ENCODE data around the gene RPS6KB2.

DNA sequence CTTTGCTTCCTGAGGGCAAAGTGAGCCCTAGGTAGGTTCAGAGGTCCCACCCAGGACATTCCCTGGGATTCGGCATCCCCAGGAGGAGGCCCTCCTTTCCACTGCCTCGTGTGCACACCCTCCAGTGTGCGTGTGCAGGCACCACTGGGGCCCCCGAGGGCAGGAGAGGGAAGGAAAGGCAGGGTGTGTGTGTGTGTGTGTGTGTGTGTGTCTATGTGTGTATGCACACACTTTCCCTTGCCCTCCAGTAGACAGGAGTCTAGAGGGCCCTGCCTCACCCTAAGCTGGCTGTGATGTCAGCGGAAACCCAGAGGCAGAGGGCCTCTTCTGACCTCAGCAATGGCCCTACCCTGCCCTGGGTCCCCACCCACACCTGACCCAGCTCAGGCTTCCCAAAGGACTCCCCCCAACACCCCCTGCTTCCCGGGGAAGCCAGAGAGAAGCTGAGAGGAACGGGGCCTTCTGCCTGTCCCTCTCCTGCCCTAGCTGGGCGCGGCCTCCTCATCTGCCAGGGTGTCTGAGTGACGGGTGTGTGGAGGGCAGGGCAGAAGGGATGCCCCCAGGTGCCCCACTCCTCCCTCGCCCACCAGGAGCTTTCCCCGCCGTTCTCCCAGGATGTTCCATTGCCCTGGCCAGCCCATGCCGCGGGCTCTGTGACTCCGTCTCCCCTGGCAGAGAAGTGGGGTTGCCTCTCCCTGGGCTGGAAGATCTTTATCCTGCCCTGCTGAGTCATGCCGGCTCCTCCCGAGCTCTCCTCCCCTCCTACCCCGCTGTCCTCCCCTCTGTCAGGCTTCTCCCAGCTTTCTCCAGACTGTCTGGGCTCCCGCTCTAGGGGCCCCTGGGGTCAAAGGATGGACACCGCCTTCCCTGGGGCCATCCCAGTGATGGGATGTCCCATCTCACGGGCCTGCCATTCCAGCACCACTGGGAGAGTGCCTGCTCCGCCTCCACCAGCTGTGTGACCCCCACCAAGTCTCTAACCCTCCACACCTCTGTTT lies 48.9 kb upstream of the RPS6KB2 start:
- TF ChIP-seq, protein P1, sequence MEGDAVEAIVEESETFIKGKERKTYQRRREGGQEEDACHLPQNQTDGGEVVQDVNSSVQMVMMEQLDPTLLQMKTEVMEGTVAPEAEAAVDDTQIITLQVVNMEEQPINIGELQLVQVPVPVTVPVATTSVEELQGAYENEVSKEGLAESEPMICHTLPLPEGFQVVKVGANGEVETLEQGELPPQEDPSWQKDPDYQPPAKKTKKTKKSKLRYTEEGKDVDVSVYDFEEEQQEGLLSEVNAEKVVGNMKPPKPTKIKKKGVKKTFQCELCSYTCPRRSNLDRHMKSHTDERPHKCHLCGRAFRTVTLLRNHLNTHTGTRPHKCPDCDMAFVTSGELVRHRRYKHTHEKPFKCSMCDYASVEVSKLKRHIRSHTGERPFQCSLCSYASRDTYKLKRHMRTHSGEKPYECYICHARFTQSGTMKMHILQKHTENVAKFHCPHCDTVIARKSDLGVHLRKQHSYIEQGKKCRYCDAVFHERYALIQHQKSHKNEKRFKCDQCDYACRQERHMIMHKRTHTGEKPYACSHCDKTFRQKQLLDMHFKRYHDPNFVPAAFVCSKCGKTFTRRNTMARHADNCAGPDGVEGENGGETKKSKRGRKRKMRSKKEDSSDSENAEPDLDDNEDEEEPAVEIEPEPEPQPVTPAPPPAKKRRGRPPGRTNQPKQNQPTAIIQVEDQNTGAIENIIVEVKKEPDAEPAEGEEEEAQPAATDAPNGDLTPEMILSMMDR (IDR thresholded peaks at IDR 0.05 in 2 of 3, conservative IDR thresholded peaks at IDR 0.05 in 1 of 3; ENCODE audit: control insufficient read depth in 2 of 3, extremely low read depth in 1 of 3, insufficient read depth in 1 of 3, low read depth in 3 of 3, low read length in 3 of 3), result no peak
- no peak for TF ChIP-seq RAD21 (IDR thresholded peaks at IDR 0.05; ENCODE audit: insufficient read depth, low read depth, low read length)
- TF ChIP-seq SPI1 (IDR thresholded peaks at IDR 0.05; ENCODE audit: borderline replicate concordance, insufficient read depth, low read depth, low read length), result no peak
- TF ChIP-seq MYC (IDR thresholded peaks at IDR 0.05; ENCODE audit: insufficient read depth, insufficient read length, insufficient replicate concordance, low read length, severe bottlenecking), result no peak
- TF ChIP-seq ESRRA (IDR thresholded peaks at IDR 0.05; ENCODE audit: low read length), result no peak
- TF ChIP-seq CEBPB (IDR thresholded peaks at IDR 0.05; ENCODE audit: borderline replicate concordance in 1 of 2, low read depth in 2 of 2, low read length in 2 of 2), result no peak
- TF ChIP-seq POLR2A (IDR thresholded peaks at IDR 0.05; ENCODE audit: low read depth, low read length), result no peak
- no peak for TF ChIP-seq EP300 (IDR thresholded peaks at IDR 0.05; ENCODE audit: borderline replicate concordance in 1 of 2, control insufficient read depth in 1 of 2, low read depth in 2 of 2, low read length in 2 of 2)
- no peak for TF ChIP-seq JUND (IDR thresholded peaks at IDR 0.05; ENCODE audit: low read depth, low read length)
